ENCODE results near the gene AKR1B15.

The AKR1B15 gene

DNA sequence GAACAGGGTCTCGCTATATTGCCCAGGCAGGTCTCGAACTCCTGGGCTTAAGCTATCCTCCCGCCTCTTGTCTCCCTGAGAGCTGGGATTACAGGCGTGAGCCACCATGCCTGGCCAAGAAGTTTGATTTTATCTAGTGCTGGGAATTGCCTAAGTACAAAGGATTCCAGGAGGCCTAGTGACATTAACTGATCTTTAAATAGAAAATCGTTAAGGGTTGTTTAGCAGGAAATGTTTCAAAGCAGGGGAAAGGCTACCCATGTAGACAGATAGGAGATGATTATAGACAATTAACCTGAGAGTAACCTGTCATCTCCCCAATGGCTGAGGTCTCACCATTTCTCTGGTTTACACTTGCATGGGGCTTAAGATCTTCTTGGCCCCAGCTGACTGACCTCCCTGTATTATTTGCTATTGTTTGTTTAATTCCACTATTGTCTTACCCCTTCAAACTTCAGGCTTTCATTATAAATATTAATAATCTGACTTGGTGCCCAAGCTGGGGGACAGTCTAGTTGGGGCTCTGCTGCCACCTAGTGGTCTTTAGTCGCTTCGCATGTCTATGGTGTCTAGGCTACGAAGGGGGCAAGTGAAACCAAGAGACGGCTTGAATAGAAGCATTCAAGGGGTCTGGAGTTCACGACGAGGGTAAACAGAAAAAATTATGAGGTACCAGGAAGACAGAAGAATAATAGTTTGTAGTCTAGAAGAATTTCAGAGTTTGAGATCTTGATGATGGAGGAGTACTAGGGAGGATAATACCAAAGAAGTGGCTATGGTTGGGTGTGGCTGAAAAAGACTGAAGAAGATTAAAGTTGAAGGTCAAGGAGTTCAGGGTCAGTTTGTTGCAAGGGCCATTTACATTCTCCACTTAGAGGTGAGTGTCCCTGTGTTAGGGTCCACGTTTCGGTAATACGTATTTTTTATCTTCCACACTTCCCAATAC is 57.3 kb downstream of the AKR1B15 start:
- DNase-seq (ENCODE audit: extremely low read depth, low read depth) = no peak
- TF ChIP-seq, protein P1, sequence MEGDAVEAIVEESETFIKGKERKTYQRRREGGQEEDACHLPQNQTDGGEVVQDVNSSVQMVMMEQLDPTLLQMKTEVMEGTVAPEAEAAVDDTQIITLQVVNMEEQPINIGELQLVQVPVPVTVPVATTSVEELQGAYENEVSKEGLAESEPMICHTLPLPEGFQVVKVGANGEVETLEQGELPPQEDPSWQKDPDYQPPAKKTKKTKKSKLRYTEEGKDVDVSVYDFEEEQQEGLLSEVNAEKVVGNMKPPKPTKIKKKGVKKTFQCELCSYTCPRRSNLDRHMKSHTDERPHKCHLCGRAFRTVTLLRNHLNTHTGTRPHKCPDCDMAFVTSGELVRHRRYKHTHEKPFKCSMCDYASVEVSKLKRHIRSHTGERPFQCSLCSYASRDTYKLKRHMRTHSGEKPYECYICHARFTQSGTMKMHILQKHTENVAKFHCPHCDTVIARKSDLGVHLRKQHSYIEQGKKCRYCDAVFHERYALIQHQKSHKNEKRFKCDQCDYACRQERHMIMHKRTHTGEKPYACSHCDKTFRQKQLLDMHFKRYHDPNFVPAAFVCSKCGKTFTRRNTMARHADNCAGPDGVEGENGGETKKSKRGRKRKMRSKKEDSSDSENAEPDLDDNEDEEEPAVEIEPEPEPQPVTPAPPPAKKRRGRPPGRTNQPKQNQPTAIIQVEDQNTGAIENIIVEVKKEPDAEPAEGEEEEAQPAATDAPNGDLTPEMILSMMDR (IDR thresholded peaks at IDR 0.05; ENCODE audit: low read depth, low read length) = peak; percentile 89

DNA sequence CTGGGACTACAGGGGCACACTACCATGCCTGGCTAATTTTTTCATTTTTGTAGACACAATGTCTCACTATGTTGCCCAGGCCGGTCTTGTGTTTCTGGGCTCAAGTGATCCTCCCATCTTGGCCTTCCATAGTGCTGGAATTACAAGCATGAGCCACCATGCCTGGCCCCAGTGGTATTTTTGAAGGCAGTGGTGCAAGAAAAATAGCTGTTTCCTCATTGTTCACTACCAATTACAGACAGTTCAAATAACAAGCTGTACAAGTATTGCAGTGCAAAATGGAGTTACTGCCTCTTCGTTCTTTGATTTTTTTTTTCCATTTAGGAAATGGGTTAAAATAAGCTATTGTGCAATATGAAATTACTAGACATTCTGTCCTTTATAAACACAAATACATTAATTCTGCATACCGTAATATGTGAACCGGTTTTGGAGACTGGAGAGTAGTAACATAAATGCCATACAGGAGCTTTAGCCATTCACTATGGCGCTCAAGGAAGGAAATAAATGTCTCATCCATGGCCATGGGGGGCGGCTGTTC is 62.8 kb downstream of the AKR1B15 start:
- DNase-seq (ENCODE audit: extremely low read depth, low read depth) = no peak
- TF ChIP-seq, protein P1 (IDR thresholded peaks at IDR 0.05; ENCODE audit: low read depth, low read length) = no peak

DNA sequence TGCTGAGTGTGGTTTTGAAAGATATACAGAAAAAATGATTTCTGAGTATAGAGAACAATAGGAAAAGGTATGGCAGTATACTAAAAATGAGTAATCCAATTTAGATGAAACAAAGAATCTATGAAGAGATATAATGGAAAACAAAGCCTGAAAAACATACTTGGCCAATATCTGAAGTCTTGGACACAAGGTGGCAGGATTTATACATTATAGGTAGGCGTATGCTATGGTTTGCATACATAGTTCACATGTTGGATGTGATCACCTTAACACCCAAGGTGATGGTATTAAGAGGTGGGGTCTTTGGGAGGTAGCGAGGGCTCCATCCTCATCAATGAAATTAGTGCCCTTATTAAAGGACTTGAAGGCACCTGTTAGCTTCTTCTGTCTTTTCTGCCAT is 63.3 kb downstream of the AKR1B15 start:
- TF ChIP-seq, protein P1 (IDR thresholded peaks at IDR 0.05; ENCODE audit: low read depth, low read length) = no peak
- no peak for DNase-seq (ENCODE audit: extremely low read depth, low read depth)

DNA sequence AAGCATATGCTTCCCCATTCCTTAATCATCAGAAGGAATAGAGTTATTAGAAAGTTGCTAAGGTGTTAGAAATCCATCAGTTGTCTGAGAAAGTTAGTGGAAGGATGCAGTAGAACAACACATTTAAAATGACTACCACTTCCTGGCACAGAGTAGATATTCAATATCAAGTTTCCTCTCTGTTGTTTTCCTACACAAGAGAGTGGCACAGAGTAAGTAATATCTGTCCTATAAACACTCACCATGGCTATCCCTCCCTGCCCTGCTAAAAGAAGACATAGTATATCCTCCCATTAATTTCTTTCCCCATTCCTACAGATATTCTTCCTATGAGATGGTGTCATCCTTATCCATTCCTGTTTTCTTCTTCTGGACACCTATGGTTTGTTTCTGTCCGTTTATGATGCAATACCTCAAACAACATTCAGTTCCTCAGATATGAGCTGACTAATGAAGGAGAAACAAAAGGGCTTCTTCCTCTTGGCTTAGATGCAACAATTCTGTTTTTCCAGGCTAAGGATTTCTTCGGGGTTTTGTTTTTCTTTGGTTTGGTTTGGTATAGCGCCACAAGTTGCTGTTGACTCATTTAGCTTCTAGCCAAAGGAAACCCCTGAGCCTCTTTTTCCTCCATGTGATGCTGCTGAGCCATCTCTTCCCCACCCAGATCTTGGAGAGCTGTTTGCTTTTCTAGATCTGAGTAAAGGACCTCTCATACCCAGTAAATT is 64.9 kb downstream of the AKR1B15 start:
- DNase-seq (ENCODE audit: extremely low read depth, low read depth) = peak; percentile 84
- TF ChIP-seq, protein P1 (IDR thresholded peaks at IDR 0.05; ENCODE audit: low read depth, low read length) = no peak; the same call in 1 of the 2 replicates

DNA sequence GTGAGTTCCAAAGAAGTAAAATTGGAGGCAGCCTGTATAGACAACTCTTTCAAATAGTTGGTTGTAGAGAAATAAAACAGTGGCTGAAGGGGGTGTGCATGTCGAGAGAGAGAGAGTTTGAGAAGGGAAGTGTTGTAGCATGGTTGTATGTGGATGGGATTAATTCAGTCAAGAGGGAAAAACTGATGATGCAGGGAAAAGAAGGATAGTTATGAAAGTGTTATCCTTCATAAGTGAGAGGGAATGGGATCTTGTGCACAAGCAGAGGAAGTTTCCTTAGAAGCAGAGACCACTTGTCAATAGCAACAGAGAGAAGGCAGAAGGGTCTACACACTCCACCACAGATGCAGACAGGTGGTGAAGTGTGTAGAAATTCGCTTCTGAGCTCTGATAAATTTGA is 67.7 kb downstream of the AKR1B15 start:
- TF ChIP-seq, protein P1 (IDR thresholded peaks at IDR 0.05; ENCODE audit: low read depth, low read length) = no peak
- DNase-seq (ENCODE audit: extremely low read depth, low read depth) = no peak

DNA sequence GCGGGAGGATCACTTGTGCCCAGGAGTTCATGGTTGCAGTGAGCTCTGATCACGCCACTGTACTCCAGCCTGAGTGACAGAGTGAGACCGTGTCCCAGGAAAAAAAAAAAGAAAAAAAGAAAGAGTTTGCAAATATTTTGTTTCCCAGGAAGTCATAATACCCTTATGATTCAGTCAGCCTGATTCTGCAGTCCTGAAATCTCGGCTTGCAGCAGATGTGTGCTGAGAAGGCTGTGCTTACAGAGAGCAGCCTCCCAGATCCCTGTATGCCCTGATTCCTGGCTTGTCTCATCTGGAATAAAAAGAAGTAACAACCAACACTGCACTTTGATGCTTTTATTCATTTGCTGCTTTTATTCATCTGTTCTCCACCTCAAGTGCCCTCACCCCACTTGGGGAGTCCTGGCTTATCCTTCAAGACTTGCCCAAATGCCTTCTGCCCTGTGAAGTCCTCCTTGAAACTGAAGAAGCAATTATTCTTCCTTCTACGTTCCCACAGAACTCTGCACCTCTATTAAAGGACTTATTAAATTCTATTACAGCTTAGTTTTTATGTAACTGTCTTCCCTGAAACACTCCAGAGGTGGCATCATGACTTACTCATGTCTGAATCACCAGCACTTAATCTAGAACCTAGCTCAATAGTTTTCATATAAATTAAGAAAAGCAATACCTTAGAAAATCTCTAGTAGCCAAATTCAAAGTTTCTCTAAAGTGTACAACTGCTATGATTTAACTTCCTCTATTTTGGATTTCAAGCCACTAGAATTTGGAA is 70.0 kb downstream of the AKR1B15 start:
- TF ChIP-seq, protein P1 (IDR thresholded peaks at IDR 0.05; ENCODE audit: low read depth, low read length) = no peak
- no peak for DNase-seq (ENCODE audit: extremely low read depth, low read depth)
